ENCODE measurements around the gene DFFB. TPM values are rescaled to one million over a fixed set of nuclear protein-coding genes. Genes with fewer than 3 reads are reported as not detected.

DFFB gene
- total RNA-seq, 1 donor from 2014 or later: 13.7 TPM

DNA sequence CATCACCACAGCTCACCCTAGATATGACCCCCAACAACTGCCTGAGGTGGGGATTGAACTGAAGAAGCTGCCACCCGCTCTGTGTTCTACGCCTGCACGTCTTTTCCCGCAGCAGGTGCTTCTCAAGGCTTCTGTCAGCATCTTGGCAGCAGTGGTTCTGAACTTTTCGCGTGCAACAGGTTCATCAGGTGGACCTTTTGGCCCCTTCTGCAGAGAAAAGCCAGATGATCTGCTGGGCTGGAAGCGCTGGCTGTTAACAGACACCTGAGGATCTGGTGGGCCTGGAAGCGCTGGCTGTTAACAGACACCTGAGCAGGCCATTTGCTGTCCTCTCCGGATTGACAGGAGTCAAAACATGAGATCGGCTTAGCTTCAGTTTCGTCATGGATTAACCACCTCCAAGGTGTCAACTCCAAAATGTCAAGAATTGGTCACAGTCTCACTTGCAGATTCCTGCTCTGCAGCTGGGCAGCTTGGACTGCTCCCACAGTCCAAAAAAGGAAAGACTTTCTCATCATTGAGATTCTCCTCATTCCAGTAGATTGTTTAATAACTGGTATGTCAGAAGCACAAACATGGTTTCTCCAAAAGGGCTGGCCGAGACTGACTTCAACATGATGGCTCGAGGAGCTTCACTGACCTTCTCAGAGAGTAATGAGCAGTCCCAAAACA is 38.1 kb downstream of the DFFB start:
- intact Hi-C loops (cut with micrococcal nuclease): no loop called here

DNA sequence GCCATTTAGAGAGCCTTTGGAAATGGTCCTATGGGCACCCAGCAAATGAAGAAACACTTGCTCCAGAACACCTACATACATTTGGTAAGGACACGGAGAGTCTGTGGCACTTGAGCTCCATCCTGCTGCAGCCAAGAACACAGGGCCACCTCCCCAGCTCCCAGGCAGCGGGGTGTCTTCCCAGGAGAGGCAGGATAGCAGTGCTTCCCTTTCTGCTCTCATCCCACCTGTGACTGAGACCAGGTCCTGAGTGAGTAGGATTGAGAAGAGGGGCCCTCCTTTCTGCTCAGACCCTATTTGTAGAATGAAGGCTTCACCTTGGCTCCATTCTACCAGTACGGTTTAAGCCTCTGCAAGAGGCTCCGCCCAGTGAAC is 38.7 kb downstream of the DFFB start:
- intact Hi-C loops (cut with micrococcal nuclease): no loop called here

GRCh38 chr1:3896396-3897000 is 39.2 kb downstream of the DFFB start:
- intact Hi-C loops (cut with micrococcal nuclease): no loop called here

DNA sequence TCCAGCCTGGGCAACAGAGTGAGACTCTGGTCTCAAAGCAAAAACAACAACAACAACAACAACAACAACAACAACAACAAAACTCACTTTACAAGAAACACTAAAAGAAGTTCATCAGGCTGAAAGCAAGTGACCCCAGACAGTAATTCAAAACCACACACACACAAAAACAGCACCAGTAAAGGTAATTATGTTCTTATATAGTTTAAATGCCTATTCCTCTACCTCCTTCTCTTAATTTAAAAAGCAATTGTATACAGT is 41.1 kb downstream of the DFFB start:
- intact Hi-C loops (cut with micrococcal nuclease): no loop called here

- intact Hi-C loops (cut with micrococcal nuclease): no loop called here
These were observed 41.9 kb downstream of the DFFB start for GRCh38 chr1:3898994-3899753.

DNA sequence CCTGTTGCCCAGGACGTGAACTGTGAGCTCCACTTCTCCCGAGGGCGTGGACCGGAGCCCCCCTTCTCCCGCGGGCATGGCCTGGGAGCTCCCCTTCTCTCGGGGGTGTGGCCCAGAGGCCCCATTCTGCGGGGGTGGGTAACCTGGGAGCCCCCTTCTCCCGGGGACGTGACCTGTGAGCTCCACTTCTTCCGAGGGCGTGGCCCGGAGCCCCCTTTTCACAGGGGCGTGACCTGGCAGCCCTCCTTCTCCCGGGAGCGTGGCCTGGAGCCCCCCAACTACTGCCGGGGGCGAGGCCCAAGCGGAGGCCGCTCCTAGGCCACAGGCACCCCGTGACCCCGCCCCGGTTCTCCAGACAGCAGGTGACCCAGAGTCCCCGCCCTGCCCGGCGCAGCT is 42.5 kb downstream of the DFFB start:
- intact Hi-C loops (cut with micrococcal nuclease): loop anchor here (1.0 to 10.0 kb wide), 11 partner anchors 42 to 1982 kb away; partner anchors contain the start of genes CALML6, CEP104, DFFB and LRRC47

GRCh38 chr1:3900150-3900968 is 43.1 kb downstream of the DFFB start, which contains the start of gene C1orf174:
TSS of gene C1orf174 (minus strand) at chr1:3900272. CDS start at chr1:3900186, 86 bp downstream.
- intact Hi-C loops (cut with micrococcal nuclease): loop anchor here (1.0 to 10.0 kb wide), 11 partner anchors 43 to 1983 kb away; partner anchors contain the start of genes CALML6, CEP104, DFFB and LRRC47

GRCh38 chr1:3900969-3901529 is 43.8 kb downstream of the DFFB start:
- intact Hi-C loops (cut with micrococcal nuclease): loop anchor here (1.0 to 10.0 kb wide), 11 partner anchors 44 to 1984 kb away; partner anchors contain the start of genes CALML6, CEP104, DFFB and LRRC47

- intact Hi-C loops (cut with micrococcal nuclease): loop anchor here (5.0 to 10.0 kb wide), 4 partner anchors 1257 to 1985 kb away; partner anchors contain the start of genes CALML6, MORN1, RER1 and TMEM52
These were observed 44.8 kb downstream of the DFFB start for GRCh38 chr1:3902111-3902511.

DNA sequence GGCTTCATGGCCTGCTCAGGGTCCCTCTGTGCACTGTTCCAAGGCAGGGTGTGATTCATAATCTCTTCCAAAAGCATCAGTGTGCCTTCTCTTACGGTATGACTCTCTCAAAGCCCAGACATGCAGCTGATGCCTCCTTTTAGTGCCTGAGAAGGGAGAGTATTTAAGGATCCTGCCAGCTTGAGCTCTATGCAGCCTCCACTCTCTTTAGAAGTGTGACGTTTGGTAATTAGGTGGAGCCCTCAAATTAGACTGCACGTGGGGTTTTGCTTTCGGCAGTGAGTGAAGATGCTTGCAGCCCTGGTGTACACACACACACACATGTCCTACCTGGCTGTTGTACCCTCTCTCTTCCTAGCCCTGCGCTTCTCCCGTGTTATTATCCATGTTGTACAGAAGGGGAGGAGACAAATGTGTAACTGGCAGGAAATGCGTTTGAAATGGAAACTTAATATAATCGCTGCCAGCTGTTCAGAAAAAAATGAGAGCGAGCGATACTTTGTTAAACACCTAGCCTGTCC is 45.4 kb downstream of the DFFB start:
- intact Hi-C loops (cut with micrococcal nuclease): loop anchor here (5.0 to 10.0 kb wide), 4 partner anchors 1258 to 1985 kb away; partner anchors contain the start of genes CALML6, MORN1, RER1 and TMEM52

DNA sequence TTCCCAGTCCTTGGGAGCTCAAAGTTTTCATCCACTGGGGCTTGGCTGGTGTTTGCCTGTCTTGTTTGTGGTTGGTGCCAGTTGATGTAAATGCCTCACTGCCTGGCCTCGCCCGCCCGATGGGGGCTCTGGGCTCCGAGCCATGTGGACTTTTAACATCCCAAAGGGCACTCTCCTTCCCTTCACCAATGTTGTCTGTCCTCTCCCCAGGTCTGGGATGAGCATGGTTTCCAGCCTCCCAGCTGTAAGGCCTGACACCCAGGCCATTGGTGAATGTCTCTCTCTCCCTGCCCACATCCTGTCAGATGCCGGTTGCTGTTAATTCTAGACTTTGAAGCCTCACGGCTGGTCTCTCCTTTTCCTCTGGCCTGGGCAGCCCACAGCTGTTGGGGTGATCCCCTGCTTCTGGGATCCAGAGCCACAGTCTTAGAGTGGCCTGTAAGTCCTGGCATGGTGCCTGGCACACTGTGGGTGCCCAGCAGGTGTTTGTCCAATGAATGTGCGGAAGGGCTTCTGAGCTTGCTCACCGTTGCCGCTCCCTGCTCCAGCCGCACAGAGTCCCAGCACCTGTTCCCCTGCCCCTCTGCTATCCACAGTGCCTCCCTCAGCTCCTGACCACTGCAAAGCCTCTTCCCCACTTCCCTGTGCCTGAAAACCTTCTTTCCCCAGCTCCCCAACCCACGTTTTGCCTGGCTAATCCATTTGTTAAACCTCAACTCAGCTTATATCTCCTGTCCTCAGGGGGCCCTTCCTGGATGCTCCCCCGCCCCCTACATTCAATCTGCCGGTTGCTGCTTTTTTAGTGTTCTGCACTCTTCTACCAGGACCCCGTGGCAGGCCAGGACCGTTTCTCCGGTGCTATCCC is 46.1 kb downstream of the DFFB start:
- intact Hi-C loops (cut with micrococcal nuclease): loop anchor here (5.0 to 10.0 kb wide), 4 partner anchors 1259 to 1986 kb away; partner anchors contain the start of genes CALML6, MORN1, RER1 and TMEM52

- intact Hi-C loops (cut with micrococcal nuclease): loop anchor here (5.0 to 10.0 kb wide), 4 partner anchors 1259 to 1987 kb away; partner anchors contain the start of genes CALML6, MORN1, RER1 and TMEM52
These were observed 46.9 kb downstream of the DFFB start for GRCh38 chr1:3904006-3904842.

GRCh38 chr1:3904843-3905185 is 47.5 kb downstream of the DFFB start:
- intact Hi-C loops (cut with micrococcal nuclease): loop anchor here (5.0 to 10.0 kb wide), 4 partner anchors 1260 to 1988 kb away; partner anchors contain the start of genes CALML6, MORN1, RER1 and TMEM52

GRCh38 chr1:3905266-3905952 is 48.1 kb downstream of the DFFB start:
- intact Hi-C loops (cut with micrococcal nuclease): loop anchor here (10.0 kb wide), 1 partner anchor 1261 kb away; no protein-coding TSS in a partner anchor

- intact Hi-C loops (cut with micrococcal nuclease): loop anchor here (10.0 kb wide), 1 partner anchor 1261 kb away; no protein-coding TSS in a partner anchor
These were observed 48.8 kb downstream of the DFFB start for GRCh38 chr1:3905953-3906671.

GRCh38 chr1:3906672-3907020 is 49.4 kb downstream of the DFFB start:
- intact Hi-C loops (cut with micrococcal nuclease): loop anchor here (10.0 kb wide), 1 partner anchor 1262 kb away; no protein-coding TSS in a partner anchor

DNA sequence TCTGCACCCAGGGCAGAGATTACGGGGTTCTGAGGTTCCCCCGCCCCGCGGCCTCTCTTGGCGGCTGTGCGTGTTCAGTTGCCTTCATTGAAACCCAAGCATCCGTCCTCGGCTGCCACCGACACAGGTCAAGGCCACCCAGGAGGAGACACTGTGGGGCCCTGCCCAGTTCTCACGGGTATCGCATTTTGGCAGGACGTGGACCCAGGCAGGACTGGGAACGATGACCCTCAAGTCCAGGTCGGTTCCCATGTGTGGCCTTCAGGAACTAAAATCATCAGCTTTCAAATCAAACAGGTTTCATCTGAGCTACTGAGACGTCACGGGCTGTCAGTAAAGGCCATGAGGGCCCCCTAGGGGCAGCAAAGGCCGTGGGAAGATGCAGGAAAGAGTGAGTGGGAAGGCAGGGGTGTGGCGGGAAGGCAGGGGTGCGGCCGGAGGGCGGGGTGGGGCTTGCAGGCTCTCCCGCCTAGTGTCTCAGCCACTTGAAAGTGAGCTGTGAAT is 49.8 kb downstream of the DFFB start:
- intact Hi-C loops (cut with micrococcal nuclease): loop anchor here (10.0 kb wide), 1 partner anchor 1262 kb away; no protein-coding TSS in a partner anchor
